GM19035 (cell line): ENCODE data around the gene GTF2H1.
"Not testable (repeated sequence)": the region's sequence is repeated elsewhere in the genome, so short reads cannot be mapped to it uniquely, and the experiment has no call there.

ENCODE experiments used
- ATAC-seq: cut with Tn5 transposase; IDR thresholded peaks from one replicate; pipeline ENCODE4 v1.9.1; 2021; ENCODE audit not compliant: unreplicated experiment

GTF2H1 gene

DNA sequence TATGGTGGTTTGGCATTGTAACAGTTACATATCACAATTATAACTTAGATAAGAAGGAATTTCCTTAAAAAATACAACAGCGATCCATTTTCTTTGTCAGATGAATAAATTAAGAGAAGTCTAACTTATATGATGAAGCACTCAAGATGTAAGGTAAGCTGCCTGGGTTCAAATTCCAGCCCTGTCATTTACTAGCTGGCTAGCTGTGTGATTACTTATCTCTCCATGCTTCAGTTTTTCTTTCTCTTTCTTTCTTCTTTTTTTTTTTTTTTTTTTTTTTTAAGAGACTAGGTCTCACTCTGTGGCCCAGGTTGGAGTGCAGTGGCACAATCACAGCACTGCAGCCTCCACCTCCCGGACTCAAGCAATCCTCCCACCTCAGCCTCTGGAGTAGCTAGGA lies 49.8 kb downstream of the GTF2H1 start:
- no peak for ATAC-seq

DNA sequence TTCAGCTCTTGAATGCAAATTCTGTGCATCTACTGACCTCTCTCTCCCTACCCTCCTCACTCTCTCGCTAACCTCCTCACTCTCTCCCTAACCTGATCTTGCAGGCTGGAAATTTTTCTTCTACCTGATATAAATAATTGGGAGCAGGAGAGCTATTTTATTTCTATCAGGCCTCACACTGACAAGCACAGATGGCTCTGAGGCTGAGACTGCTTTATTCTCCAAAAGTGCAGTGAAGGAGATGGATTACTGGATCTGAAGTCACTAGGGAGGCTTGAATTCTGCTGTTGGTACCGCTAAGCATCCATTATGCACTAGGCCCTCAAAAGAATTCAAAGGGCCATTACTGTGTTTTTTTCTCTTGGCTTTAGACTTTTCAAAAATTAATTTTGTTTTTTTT lies 52.6 kb downstream of the GTF2H1 start:
- ATAC-seq, result no peak

DNA sequence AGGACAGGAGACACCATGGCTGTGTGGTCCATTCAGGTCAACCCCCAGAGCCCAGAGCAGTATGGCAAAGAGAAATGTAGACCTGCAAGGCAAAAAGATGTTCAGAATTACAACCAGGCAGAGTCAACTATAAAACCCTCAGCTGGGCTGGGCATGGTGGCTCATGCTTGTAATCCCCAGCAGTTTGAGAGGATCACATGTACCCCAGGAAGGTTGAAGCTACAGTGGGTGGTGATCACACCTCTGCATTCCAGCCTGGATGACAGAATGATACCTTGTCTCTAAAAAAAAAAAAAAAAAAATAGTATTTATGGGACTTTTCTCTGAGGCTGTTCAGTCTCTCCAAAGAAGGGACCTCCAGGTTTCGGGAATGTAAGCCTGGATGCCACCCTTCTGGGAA lies 53.6 kb downstream of the GTF2H1 start:
- no peak for ATAC-seq

DNA sequence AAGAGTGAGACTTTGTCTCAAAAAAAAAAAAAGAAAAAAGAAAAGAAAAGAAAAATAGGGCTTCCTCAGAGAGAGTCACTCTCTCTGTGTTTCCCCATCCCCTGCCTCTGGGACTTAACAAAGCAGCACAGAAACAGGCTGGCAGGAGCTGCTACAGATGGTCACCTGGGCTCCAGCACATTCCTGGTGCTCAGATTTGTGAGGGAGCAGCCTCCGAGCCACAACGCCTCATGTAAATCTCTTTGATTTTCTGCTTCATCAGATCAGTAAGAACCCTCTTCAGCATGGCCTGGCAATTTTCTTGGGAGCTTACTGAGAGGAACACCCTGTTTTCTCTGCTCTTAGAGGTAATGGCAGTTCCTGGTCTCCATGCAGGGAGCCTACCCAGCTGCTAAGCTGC lies 56.8 kb downstream of the GTF2H1 start:
- ATAC-seq, result no peak

DNA sequence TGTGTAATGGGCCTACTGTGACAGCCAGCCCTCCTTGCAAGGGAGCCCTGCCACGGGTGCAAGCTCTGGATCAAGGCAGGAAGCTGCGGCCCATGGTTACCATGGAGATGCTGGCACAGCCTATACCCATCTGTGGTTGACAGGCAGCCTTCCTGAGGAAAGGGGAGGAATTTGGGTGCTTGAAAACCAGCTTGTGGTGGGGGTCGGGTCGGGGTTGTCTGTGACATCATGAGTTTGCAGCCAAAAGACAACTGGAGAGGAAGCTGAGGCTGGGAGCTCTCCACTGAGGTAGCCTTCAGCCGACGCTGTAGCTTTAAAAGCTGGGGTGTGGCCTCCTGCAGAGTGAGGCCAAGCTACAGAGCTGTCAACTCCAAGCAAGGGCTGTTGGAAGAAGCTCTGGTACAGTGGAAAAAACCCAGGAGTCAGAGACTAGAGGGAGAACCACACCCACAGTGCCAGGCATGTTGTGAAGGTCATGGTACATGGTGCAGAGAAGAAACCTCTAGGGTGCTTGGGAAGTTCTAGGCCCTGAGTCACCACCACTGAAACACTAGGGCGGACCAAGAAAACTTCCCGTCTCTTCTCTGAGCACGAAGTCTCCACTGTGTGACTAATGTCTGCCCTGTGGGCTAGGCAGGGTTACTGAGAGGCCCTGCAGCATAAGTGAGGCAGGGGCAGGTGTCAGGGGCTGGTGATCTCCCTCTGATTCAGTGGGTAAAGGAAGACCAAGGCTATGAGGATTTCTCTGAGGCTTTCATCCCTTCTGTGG lies 61.2 kb downstream of the GTF2H1 start:
- peak; percentile 91 for ATAC-seq

DNA sequence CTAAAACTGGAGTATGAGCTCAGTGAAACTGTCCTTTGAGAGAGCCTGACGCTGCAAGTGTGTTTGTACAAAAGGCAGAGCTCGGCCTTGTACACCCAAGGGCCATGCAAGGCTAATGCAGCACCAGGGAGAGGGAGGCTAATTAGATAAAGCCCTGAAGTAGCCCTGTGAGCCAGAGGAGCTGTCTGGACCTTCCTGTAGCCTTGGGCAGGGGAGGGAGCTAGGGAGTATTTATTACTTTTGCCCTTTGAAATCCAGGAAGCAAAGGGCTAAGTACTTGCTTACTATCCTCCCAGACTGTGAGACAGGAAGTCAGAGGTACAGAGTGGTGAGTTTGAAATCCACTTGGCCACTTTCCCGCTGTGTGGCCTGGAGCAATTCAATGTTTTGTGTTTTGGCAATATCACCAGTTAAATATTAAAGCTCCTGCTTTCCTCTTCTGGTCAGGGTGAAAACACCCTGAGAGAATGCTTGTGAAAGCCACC lies 61.8 kb downstream of the GTF2H1 start:
- ATAC-seq, result peak; percentile 28

DNA sequence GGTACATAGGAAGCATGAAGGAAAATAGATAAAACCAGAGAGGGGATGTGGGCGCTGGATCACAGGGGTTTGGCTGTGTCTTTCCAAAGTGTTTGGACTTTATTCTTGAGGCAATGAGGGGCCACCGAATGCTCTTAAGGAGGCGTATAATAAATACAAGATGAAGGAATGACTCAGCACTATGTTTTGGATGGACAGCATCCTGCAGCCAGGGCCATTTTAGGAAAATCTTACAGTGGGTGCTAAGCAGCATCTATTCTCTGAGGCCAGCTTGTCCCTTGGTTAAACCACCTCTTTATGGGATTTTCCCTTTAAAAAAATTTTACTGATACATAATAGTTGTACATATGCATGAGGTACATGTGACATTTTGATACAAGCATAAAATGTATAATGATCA lies 67.7 kb downstream of the GTF2H1 start:
- ATAC-seq, result no peak

DNA sequence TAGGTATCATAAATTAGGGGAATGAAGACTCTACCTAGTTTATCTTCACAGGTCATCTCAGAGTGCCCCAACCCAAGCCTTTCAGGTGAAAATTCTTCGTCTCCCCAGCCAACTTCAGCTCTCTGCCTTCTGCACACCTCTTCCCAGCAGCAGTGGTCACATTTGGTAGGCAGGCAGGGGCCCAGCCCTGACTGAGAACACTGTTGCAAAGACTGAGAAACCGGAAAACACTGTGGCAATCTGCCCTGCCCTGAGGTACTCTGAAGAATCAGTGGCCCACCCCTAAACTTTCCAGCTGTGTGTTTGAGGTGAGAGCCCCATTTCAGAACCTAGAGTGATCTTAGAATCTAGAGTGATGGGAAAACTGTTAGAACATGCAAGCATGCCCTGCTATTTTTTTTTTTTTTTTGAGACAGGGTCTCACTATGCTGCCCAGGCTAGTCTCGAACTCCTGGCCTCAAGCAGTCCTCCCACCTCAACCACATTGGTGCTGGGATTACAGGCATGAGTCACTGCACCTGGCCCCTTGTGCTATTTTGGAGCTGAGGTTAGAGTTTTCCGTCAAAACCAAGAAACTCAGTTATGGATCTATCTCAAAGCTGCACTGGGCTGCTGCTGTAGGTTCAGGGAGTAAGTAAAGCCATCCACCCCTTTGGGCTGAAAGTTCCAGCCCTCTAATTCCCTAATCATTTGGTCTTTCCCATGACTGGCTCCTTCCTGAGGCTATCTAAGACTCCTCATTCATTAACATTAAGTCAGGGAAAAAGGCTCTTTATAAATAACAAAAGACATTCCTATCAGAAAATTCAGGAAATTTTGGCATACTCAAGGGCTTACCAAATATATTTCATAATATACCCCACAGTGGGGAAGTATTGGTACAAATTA lies 70.3 kb downstream of the GTF2H1 start:
- no peak for ATAC-seq

DNA sequence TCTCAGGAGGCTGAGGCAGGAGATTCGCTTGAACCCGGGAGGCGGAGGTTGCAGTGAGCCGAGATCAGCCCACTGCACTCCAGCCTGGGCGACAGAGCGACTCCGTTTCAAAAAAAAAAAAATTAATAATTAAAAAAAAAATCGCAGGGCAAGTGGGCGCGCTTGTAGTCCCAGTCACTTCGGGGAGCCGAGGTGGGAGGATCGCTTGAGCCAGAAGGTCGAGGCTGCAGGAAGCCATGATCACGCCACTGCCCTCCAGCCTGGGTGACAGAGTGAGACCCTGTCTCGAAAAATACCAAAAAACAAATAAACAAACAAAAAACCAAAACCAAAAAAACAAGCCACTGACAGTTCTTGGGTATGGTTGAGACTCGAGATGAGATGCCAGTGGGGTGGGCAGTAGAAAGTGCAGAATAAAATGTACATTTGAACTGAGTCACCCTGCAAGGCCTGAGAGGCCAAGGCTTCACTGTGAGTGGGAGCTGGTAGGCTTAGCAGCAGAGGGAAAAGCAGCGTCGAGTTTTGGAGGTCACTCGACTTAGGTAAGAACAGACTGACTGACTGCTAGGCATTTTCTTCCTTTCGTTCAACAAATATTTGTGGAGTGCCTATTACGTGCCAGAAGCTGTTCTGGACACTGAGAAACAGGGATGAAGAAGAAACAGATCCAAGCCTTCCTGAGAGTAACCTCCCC lies 71.4 kb downstream of the GTF2H1 start:
- peak; percentile 0 for ATAC-seq

DNA sequence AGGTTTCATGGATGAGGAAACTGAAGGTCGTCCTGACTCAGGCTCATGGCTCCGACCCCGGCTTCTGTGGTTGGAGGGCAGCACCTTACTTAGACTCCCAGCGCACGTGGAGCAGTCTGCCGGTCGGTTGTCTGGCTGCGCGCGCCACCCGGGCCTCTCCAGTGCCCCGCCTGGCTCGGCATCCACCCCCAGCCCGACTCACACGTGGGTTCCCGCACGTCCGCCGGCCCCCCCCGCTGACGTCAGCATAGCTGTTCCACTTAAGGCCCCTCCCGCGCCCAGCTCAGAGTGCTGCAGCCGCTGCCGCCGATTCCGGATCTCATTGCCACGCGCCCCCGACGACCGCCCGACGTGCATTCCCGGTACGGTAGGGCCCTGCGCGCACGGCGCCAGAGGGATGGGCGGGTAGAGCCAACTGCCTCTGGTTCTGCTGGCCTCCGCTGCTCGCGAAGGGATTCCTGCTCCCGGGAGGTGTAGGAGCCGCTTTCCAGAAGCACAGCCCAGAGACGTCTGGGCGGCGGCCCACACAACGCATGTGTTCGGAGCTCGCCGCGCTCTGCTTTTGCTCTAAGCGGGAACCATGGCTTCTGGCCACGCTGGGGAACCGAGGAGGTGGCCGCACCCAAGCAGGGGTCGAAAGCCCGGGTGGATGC lies 72.0 kb downstream of the GTF2H1 start, which contains the start of gene LDHA:
LDHA (plus strand) TSS at position 289 of the 653 bp plus-strand sequence. CDS start 2,280 bp downstream, outside the sequence.
- peak; percentile 60 for ATAC-seq

DNA sequence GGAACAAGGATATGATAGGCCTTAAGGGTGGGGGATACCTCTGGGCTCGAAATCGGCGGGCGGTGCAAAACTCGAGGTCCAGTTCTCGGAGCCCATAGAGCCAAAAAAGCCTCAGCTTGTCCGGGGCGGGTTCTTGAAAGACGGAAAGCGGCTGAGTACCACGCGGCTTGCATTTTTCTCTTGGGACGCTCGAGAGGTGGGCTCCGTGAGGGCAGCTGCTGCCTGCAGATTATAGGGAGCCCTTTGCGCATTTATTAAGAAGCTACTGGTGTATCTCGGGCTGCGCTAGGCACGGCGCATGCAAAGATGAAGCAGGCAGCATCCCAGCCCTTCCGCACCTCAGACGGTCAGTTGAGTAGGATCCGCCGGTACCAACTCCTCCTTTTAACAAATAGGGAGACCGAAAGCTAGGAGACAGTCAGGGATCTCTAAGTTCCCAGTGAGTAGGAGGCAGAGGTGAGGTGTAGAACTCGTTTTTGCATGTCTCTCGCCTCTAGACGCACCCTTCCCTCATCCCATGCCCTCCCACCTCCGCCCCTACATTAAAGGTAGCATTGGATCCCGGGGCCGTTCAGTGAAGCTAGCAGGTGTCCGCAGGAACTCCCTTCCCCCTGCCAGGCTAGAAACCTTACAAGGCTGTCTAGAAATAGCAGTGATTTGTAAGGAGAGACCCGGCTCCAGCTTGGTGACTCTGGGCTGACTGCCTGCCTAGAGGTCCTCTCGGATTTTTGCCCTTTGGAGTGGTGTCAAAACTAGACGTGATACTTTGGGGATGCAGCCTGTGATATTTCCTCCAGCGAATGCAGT lies 72.8 kb downstream of the GTF2H1 start:
- ATAC-seq, result no peak

DNA sequence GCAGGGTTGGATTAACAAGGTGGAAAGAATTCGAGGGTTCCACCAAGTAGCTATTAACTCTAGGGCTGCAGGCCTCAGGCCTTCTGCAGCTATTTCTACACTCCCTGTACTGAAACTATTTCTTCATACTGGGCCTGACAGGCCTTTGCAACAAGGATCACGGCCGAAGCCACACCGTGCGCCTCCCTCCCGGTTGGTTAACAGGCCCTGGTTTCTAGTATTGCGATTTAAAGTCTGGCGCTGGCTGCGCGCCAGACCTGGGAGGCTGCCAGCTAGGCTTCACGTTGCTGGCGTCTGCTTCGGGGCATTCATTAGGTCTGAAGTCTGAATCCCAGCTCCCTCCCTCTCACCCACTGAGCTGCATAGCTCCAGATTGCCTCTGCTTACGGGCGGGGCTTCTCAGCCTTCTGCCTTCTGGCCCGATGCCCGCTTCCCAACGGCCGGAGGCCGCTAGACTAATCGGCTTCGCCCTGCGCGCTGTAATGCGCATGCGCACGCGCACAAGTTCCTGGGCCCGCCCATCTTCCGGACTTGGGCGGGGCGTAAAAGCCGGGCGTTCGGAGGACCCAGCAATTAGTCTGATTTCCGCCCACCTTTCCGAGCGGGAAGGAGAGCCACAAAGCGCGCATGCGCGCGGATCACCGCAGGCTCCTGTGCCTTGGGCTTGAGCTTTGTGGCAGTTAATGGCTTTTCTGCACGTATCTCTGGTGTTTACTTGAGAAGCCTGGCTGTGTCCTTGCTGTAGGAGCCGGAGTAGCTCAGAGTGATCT lies 73.6 kb downstream of the GTF2H1 start:
- peak; percentile 66 for ATAC-seq

DNA sequence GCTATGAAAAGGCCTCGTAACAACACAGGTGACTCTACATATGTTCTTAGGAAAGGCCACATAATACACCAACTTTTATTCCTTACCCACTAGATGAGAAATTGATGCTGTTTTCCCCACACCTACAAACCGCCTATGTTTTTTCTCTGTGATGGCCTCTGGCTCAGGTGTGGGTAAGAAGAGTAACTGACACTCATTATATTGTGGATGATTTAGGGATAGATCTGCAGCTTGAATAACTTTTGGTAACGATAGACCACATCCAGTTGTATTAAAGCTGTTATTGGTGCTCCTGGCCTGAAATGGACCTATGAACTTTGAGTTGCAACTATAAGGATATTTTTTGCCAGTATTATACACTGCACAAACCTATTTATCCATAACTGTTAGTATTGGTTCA lies 75.6 kb downstream of the GTF2H1 start:
- no peak for ATAC-seq

DNA sequence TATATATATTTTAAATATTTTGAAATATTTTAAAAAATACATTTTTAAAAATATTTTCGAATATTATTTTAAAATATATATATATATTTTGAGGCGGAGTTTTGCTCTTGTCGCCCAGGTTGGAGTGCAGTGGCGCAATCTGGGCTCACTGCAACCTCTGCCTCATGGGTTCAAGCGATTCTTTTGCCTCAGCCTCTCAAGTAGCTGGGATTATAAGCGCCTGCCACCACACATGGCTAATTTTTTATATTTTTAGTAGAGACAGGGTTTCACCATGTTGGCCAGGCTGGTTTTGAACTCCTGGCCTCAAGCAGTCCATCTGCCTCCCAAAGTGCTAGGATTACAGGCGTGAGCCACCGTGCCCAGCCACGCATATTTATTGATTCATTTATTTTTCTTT lies 78.7 kb downstream of the GTF2H1 start:
- not testable (repeated sequence) for ATAC-seq

DNA sequence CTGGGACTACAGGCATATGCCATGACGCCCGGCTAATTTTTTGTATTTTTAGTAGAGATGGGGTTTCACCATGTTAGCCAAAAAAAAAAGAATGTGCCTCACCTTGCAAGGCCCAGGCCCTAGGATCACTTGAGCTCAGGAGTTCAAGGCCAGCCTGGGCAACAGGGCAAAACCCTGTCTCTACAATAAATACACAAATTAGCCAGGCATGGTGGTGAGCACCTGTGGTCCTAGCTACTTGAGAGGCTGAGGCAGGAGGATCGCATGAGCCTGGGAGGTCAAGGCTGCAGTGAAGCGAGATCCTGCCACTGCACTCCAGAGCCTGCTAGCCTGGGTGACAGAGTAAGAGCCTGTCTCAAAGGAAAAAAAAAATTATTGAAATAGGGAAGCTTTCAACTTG lies 81.7 kb downstream of the GTF2H1 start:
- no peak for ATAC-seq

DNA sequence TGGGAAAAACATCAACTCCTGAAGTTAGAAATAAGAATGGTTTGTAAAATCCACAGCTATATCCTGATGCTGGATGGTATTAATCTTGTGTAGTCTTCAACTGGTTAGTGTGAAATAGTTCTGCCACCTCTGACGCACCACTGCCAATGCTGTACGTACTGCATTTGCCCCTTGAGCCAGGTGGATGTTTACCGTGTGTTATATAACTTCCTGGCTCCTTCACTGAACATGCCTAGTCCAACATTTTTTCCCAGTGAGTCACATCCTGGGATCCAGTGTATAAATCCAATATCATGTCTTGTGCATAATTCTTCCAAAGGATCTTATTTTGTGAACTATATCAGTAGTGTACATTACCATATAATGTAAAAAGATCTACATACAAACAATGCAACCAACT lies 85.0 kb downstream of the GTF2H1 start:
- ATAC-seq, result not testable (repeated sequence)

DNA sequence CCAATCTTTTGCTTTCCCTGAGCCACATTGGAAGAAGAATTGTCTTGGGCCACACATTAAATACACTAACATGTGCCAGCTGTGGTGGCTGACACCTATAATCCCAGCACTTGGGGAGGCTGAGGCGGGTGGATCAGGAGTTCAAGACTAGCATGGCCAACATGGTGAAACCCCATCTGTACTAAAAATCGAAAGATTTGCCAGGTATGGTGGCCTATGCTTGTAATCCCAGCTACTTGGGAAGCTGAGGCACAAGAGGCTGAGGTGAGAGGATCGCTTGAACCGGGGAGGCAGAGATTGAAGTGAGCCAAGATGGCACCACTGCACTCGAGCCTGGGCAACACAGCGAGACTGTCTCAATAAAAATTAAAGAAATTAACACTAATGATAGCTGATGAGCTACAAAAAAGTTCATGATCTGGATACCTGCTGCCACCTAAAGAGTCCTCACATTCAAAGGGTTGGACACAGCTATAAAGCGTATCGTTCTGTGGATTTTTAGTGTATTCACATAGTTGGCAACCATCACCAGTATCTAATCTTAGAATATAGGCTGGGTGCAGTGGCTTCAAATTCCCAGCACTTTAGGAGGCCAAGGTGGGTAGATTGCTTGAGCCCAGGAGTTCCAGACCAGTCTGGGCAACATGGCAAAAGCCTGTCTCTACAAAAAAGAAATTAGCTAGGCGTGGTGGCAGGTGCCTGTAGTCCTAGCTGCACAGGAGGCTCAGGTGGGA lies 86.4 kb downstream of the GTF2H1 start:
- ATAC-seq, result no peak

DNA sequence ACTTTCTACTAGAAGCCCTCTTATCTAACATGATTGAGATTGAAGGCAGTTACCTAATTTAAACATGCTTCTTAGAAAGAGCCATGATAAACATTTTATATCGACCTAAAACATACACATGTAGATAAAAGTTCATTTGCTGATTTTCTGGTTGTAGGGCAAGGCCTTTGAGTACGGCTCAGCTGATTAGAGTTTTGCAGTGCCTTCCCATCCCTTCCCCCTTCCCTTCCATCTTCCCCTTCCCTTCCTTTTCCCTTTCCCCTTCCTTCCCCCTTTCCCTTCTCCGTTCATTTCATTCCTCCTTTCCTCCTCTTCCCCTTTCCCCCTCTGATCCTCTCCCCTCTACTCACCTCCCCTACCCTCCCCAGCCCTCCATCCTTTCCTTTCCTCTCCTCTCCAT lies 94.1 kb downstream of the GTF2H1 start:
- no peak for ATAC-seq
